ENCODE measurements around the gene MYH9.

- TF ChIP-seq, protein P1, sequence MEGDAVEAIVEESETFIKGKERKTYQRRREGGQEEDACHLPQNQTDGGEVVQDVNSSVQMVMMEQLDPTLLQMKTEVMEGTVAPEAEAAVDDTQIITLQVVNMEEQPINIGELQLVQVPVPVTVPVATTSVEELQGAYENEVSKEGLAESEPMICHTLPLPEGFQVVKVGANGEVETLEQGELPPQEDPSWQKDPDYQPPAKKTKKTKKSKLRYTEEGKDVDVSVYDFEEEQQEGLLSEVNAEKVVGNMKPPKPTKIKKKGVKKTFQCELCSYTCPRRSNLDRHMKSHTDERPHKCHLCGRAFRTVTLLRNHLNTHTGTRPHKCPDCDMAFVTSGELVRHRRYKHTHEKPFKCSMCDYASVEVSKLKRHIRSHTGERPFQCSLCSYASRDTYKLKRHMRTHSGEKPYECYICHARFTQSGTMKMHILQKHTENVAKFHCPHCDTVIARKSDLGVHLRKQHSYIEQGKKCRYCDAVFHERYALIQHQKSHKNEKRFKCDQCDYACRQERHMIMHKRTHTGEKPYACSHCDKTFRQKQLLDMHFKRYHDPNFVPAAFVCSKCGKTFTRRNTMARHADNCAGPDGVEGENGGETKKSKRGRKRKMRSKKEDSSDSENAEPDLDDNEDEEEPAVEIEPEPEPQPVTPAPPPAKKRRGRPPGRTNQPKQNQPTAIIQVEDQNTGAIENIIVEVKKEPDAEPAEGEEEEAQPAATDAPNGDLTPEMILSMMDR (IDR thresholded peaks at IDR 0.05): no peak
- no peak for TF ChIP-seq POLR2A (IDR thresholded peaks at IDR 0.05)
These were observed 131.3 kb downstream of the MYH9 start for GRCh38 chr22:36256478-36256877.

All from heart left ventricle (tissue), 13 donors.